IMR-90 (cell line): ENCODE data around the gene MEF2C. TPM values are rescaled to one million over a fixed set of nuclear protein-coding genes. Genes with fewer than 3 reads are reported as not detected.

Source experiments
- ATAC-seq: fragments of 200-7000 bp; cut with Tn5 transposase; 2 replicates; pipeline ENCODE4 v1.9.1; 2020; ENCODE audit warnings: low read depth, mild to moderate bottlenecking, moderate library complexity
- BruUV-seq: library from RNA; stranded (reverse); fragments of 400-500 nt; replicated peaks from 2 replicates; lab custom pipeline; 2021; lab: Mats Ljungman, UMichigan
- CTCF ChIA-PET: fragments of 300-600 bp; formaldehyde crosslinking; extraction: SDS; loops from one replicate; lab custom pipeline; 2021; ENCODE audit warnings: antibody characterized with exemption; lab: Yijun Ruan, JAX
- POLR2A ChIA-PET: fragments of 300-600 bp; sonication (Branson Sonifier 250); formaldehyde crosslinking; loops from one replicate; lab custom pipeline; 2022; ENCODE audit warnings: antibody characterized with exemption; ENCODE audit not compliant: unreplicated experiment; lab: Charles Lee
- DNase-seq: peaks from one replicate; pipeline ENCODE4 v3.0.0; 2013
- H2AFZ ChIP-seq: replicated peaks from 2 replicates; pipeline ENCODE3; 2013; ENCODE audit warnings: low read length, mild to moderate bottlenecking; ENCODE audit not compliant: poor library complexity
- H2AK5ac ChIP-seq: 2 replicates; pipeline ENCODE4 v1.6.1; 2013; ENCODE audit warnings: low read depth, low read length, inconsistent platforms
- H2AK9ac ChIP-seq: replicated peaks from 2 replicates; pipeline ENCODE3; 2013; ENCODE audit warnings: mild to moderate bottlenecking, low read depth, low read length, moderate library complexity; ENCODE audit not compliant: poor library complexity
- H2BK120ac ChIP-seq: 2 replicates; pipeline ENCODE4 v1.6.1; 2013; ENCODE audit warnings: low read depth, low read length, inconsistent platforms
- H2BK15ac ChIP-seq: 3 replicates; pipeline ENCODE4 v1.6.1; 2013; ENCODE audit warnings: low read depth, low read length, inconsistent platforms
- H2BK20ac ChIP-seq: 2 replicates; pipeline ENCODE4 v1.6.1; 2013; ENCODE audit warnings: low read depth, mild to moderate bottlenecking, inconsistent platforms, low read length, moderate library complexity
- H2BK5ac ChIP-seq: 2 replicates; pipeline ENCODE4 v1.6.1; 2013; ENCODE audit warnings: mild to moderate bottlenecking, low read depth, low read length, inconsistent platforms; ENCODE audit not compliant: poor library complexity, severe bottlenecking
- H3K14ac ChIP-seq: replicated peaks from 2 replicates; pipeline ENCODE4 v1.6.1; 2013; ENCODE audit warnings: low read depth, low read length, inconsistent platforms
- H3K18ac ChIP-seq: 2 replicates; pipeline ENCODE4 v1.6.1; 2013; ENCODE audit warnings: low read depth, low read length, control low read depth
- H3K23ac ChIP-seq: 2 replicates; pipeline ENCODE4 v1.6.1; 2013; ENCODE audit warnings: low read depth, low read length, inconsistent platforms
- H3K27ac ChIP-seq: 2 replicates; pipeline ENCODE4 v1.5.1; 2013; ENCODE audit warnings: mild to moderate bottlenecking, control low read depth, low read length; ENCODE audit not compliant: insufficient read depth
- H3K27me3 ChIP-seq: 2 replicates; pipeline ENCODE4 v1.6.1; 2013; ENCODE audit warnings: low read length; ENCODE audit not compliant: control insufficient read depth, insufficient read depth
- H3K36me3 ChIP-seq: 2 replicates; pipeline ENCODE4 v1.6.1; 2013; ENCODE audit warnings: low read length, mixed read lengths; ENCODE audit not compliant: control insufficient read depth, insufficient read depth
- H3K4ac ChIP-seq: 2 replicates; pipeline ENCODE4 v1.6.1; 2013; ENCODE audit warnings: low read depth, low read length, inconsistent platforms
- H3K4me1 ChIP-seq: 2 replicates; pipeline ENCODE4 v1.6.1; 2013; ENCODE audit warnings: low read length, mixed read lengths; ENCODE audit not compliant: control insufficient read depth, insufficient read depth
- H3K4me2 ChIP-seq: 2 replicates; pipeline ENCODE4 v1.6.1; 2013; ENCODE audit warnings: low read depth, mild to moderate bottlenecking, control low read depth, low read length, moderate library complexity
- H3K4me3 ChIP-seq: 2 replicates; pipeline ENCODE4 v1.5.1; 2013; ENCODE audit warnings: low read depth, mild to moderate bottlenecking, control low read depth, low read length, moderate library complexity; ENCODE audit not compliant: insufficient read depth
- H3K56ac ChIP-seq: 2 replicates; pipeline ENCODE4 v1.6.1; 2013; ENCODE audit warnings: low read length, inconsistent platforms; ENCODE audit not compliant: insufficient read depth; ENCODE audit errors: extremely low read depth
- H3K79me1 ChIP-seq, 2 experiments: 2 replicates each; pipeline ENCODE4 v1.6.1; 2013; ENCODE audit warnings: low read length in 2 of 2, inconsistent platforms in 1 of 2, low read depth in 1 of 2
- H3K9ac ChIP-seq: 2 replicates; pipeline ENCODE4 v1.6.1; 2013; ENCODE audit warnings: low read depth, low read length, control low read depth
- H3K9me1 ChIP-seq: 2 replicates; pipeline ENCODE4 v1.6.1; 2013; ENCODE audit warnings: low read length, inconsistent platforms; ENCODE audit not compliant: insufficient read depth
- H3K9me3 ChIP-seq: 2 replicates; pipeline ENCODE4 v1.6.1; 2013; ENCODE audit warnings: low read length; ENCODE audit not compliant: control insufficient read depth, insufficient read depth
- H4K20me1 ChIP-seq: 2 replicates; pipeline ENCODE4 v1.6.1; 2013; ENCODE audit warnings: low read length, inconsistent platforms; ENCODE audit not compliant: insufficient read depth
- H4K5ac ChIP-seq: 2 replicates; pipeline ENCODE4 v1.6.1; 2013; ENCODE audit warnings: mild to moderate bottlenecking, low read depth, low read length, control low read depth
- H4K8ac ChIP-seq, 2 experiments: 2 replicates each; pipeline ENCODE4 v1.6.1; 2013; ENCODE audit warnings: low read depth in 2 of 2, low read length in 2 of 2, control low read depth in 1 of 2, inconsistent platforms in 1 of 2
- H4K91ac ChIP-seq: 2 replicates; pipeline ENCODE4 v1.6.1; 2013; ENCODE audit warnings: low read depth, low read length, inconsistent platforms; ENCODE audit not compliant: insufficient read depth
- CEBPB ChIP-seq: IDR thresholded peaks from 2 replicates; pipeline ENCODE4 v1.6.1; 2012; ENCODE audit warnings: low read depth, low read length, improper control_type of control experiment
- FOS ChIP-seq: fragments of 150-350 bp; IDR thresholded peaks from 2 replicates; pipeline ENCODE4 v1.6.1; 2016; ENCODE audit warnings: low read depth, low read length
- MAFK ChIP-seq: IDR thresholded peaks from 2 replicates; pipeline ENCODE4 v1.6.1; 2012; ENCODE audit warnings: low read depth, low read length, improper control_type of control experiment
- MAZ ChIP-seq: IDR thresholded peaks from 2 replicates; pipeline ENCODE4 v1.6.1; 2012; ENCODE audit warnings: low read depth, mild to moderate bottlenecking, low read length, improper control_type of control experiment, moderate library complexity, borderline replicate concordance
- MXI1 ChIP-seq: IDR thresholded peaks from 2 replicates; pipeline ENCODE4 v1.6.1; 2012; ENCODE audit warnings: low read depth, mild to moderate bottlenecking, low read length, moderate library complexity, borderline replicate concordance
- NFE2L2 ChIP-seq: fragments of 150-350 bp; IDR thresholded peaks from 2 replicates; pipeline ENCODE4 v1.6.1; 2016; ENCODE audit warnings: low read depth, mild to moderate bottlenecking, low read length
- POLR2A ChIP-seq: IDR thresholded peaks from 2 replicates; pipeline ENCODE4 v1.6.1; 2012; ENCODE audit warnings: mild to moderate bottlenecking, low read depth, low read length
- RCOR1 ChIP-seq: IDR thresholded peaks from 2 replicates; pipeline ENCODE4 v1.6.1; 2012; ENCODE audit warnings: mild to moderate bottlenecking, low read length, improper control_type of control experiment; ENCODE audit not compliant: insufficient replicate concordance
- RFX5 ChIP-seq: IDR thresholded peaks from 2 replicates; pipeline ENCODE4 v1.8.0; 2012; ENCODE audit warnings: low read depth, mild to moderate bottlenecking, low read length, moderate library complexity
- SMC3 ChIP-seq: fragments of 150-350 bp; IDR thresholded peaks from 2 replicates; pipeline ENCODE4 v1.6.1; 2016; ENCODE audit warnings: low read depth, mild to moderate bottlenecking, antibody characterized with exemption, low read length, moderate library complexity
- WGBS, 2 experiments: methylation state at CpG; one replicate each; pipeline versions ENCODE4 v1.1.5 to v1.1.7; 2013; ENCODE audit warnings: missing lambda C conversion rate in 2 of 2; ENCODE audit not compliant: insufficient read length in 1 of 2; ENCODE audit errors: extremely low coverage in 2 of 2; 5-methylcytosine and 5-hydroxymethylcytosine counted together
- dilution Hi-C: fragments of 300-500 bp; cut with HindIII; formaldehyde crosslinking; loops from one replicate; pipeline ENCODE4 v1.14.3; 2018; ENCODE audit warnings: low sequenced_read_pairs; ENCODE audit not compliant: unreplicated experiment
- in situ Hi-C: fragments of 300-500 bp; cut with MboI; formaldehyde crosslinking; loops from 3 replicates; pipeline ENCODE4 v1.14.3; 2019; ENCODE audit warnings: low sequenced_read_pairs, inconsistent platforms, mixed read lengths
- intact Hi-C: fragments of 100-400 bp; cut with micrococcal nuclease; formaldehyde crosslinking; loops from 2 replicates; pipeline ENCODE4 v1.10.0; 2022
- polyA plus RNA-seq, 3 experiments: library from polyadenylated mRNA; depleted of rRNA; stranded (reverse); fragments of >200 nt; gene quantifications; 2 replicates each; pipeline ENCODE4 v1.2.3, GENCODE V29; 2012; ENCODE audit warnings: low replicate concordance in 1 of 3
- total RNA-seq: library from RNA; depleted of rRNA; stranded (reverse); fragments of >200 nt; gene quantifications from 2 replicates; pipeline ENCODE4 v1.2.3, GENCODE V29; 2012
- TF ChIP-seq, protein P1 (sequence below): fragments of 150-350 bp; IDR thresholded peaks from 2 replicates; pipeline ENCODE4 v1.6.1; 2017; ENCODE audit warnings: mild to moderate bottlenecking, antibody characterized with exemption, low read length, low read depth
- TF ChIP-seq, protein P2 (sequence below): fragments of 150-350 bp; IDR thresholded peaks from 2 replicates; pipeline ENCODE4 v1.6.1; 2016; ENCODE audit warnings: low read depth, mild to moderate bottlenecking, low read length, moderate library complexity, borderline replicate concordance

The MEF2C gene
- total and polyA plus RNA-seq, 2 of the 4 experiments (the other 2 are of a cell fraction): 1.5 to 6.8 TPM

DNA sequence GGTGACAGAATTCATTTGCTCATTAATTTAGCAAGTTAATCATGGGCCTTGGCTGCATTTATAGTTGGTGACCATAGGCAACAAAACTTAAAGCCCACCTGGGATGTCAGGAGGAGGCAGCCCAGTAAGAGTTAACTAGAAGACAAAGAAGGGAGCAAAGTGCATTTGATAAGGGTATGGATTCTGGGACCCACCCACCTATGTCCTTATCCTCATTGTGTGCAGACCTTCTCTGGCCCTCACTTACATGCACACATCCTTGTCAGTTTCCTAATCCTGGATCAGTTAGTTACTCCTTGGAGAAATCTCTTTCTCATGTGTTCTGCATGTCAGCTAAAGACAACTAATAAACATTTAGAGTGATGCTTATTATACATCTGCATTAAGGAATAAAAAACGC, 24.6 kb downstream of the MEF2C start:
- no peak overlapping the region for H4K5ac ChIP-seq
- no peaks in the 10 kb centered on the region for H3K4me1 ChIP-seq
- H3K79me1 ChIP-seq: no peaks in the 10 kb centered on the region
- no peak overlapping the region for H2AFZ ChIP-seq
- H2BK20ac ChIP-seq: no peak overlapping the region
- H2BK120ac ChIP-seq: no peak overlapping the region
- BruUV-seq: no TSS peak
- TF ChIP-seq, protein P1, sequence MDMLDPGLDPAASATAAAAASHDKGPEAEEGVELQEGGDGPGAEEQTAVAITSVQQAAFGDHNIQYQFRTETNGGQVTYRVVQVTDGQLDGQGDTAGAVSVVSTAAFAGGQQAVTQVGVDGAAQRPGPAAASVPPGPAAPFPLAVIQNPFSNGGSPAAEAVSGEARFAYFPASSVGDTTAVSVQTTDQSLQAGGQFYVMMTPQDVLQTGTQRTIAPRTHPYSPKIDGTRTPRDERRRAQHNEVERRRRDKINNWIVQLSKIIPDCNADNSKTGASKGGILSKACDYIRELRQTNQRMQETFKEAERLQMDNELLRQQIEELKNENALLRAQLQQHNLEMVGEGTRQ: no peak
- no peak for TF ChIP-seq MAFK
- TF ChIP-seq RFX5: no peak
- TF ChIP-seq RCOR1: no peak
- no peak for TF ChIP-seq MAZ
- TF ChIP-seq FOS: no peak
- no peak for TF ChIP-seq SMC3
- no peak for TF ChIP-seq CEBPB
- TF ChIP-seq MXI1: no peak
- TF ChIP-seq, protein P2, sequence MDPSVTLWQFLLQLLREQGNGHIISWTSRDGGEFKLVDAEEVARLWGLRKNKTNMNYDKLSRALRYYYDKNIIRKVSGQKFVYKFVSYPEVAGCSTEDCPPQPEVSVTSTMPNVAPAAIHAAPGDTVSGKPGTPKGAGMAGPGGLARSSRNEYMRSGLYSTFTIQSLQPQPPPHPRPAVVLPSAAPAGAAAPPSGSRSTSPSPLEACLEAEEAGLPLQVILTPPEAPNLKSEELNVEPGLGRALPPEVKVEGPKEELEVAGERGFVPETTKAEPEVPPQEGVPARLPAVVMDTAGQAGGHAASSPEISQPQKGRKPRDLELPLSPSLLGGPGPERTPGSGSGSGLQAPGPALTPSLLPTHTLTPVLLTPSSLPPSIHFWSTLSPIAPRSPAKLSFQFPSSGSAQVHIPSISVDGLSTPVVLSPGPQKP: no peak
- no peak for TF ChIP-seq POLR2A
- no peak for TF ChIP-seq NFE2L2
- no peak overlapping the region for H3K4me3 ChIP-seq
- no peaks in the 10 kb centered on the region; the same call in 1 of the 2 replicates for H3K9me3 ChIP-seq
- no CpG with 5 or more reads among the region's 1 CpG for WGBS, 2 experiments
- intact Hi-C loops: no loop called here
- no peak overlapping the region for H4K91ac ChIP-seq
- CTCF ChIA-PET: no interaction called here
- H3K36me3 ChIP-seq: no peaks in the 10 kb centered on the region
- no peak overlapping the region for H2BK15ac ChIP-seq
- no peak for ATAC-seq
- no peaks in the 10 kb centered on the region for H3K27me3 ChIP-seq
- H3K9ac ChIP-seq: no peak overlapping the region
- no peak overlapping the region for H2BK5ac ChIP-seq
- H3K23ac ChIP-seq: no peak overlapping the region
- dilution Hi-C loops: no loop called here
- no peak overlapping the region for H3K4ac ChIP-seq
- H3K18ac ChIP-seq: no peak overlapping the region
- no peak for DNase-seq
- no peak overlapping the region for H3K27ac ChIP-seq
- no peaks in the 10 kb centered on the region for H3K9me1 ChIP-seq
- H2AK5ac ChIP-seq: no peak overlapping the region
- no peak overlapping the region for H4K8ac ChIP-seq
- no peaks in the 10 kb centered on the region for H4K20me1 ChIP-seq
- in situ Hi-C loops: no loop called here
- no peak overlapping the region for H3K4me2 ChIP-seq
- no peak overlapping the region for H3K14ac ChIP-seq
- H2AK9ac ChIP-seq: no peak overlapping the region
- POLR2A ChIA-PET: no interaction called here
- no peak overlapping the region for H3K56ac ChIP-seq
